HG03175 (cell line): ENCODE measurements around the gene CACNA2D3.

Experiments
- ATAC-seq: cut with Tn5 transposase; IDR thresholded peaks from one replicate; pipeline ENCODE4 v1.9.1; 2021; ENCODE audit warnings: mild to moderate bottlenecking, moderate library complexity; ENCODE audit not compliant: unreplicated experiment

Gene CACNA2D3

DNA sequence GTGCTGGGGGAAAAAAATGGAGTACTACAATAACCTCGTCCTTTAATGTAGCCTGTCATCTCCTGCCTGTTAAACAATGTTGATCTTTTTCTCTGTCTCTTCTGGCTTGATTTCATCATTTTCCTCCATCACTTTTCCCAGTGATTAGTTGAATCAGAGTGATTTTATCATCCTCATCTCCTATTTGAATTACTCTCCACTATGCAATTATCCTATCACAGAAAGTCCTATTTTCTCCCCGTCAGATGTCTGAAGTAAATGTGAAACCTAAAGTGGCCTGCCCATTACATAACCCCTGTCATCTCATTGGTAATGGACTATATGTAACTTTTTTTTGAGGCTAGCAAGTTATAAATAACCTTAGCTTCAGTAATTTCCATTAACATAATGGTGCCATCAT is 201.8 kb downstream of the CACNA2D3 start:
- no peak for ATAC-seq

- no peak for ATAC-seq
These were observed 204.6 kb downstream of the CACNA2D3 start for GRCh38 chr3:54326951-54327350.

- ATAC-seq, result no peak
These were observed 209.0 kb downstream of the CACNA2D3 start for GRCh38 chr3:54331341-54331740.

- ATAC-seq, result no peak
These were observed 215.5 kb downstream of the CACNA2D3 start for GRCh38 chr3:54337846-54338245.

DNA sequence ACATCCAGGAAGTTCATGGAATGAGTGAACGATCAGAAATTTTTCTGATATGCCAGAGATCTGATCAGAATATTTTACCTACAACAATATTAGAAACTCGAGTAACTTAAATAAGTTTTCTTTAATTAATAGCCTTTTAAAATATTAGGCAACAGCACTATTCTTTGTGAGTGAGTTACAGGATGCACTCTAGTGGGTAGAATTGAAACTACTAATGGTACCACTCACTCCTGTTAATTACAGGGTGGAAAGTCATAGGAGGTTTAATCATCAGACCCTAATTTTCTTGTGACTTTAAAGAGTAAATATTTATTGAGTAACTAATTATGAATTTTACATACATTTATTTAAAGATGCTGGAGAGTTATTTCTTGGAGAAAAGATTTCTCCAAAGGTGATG is 217.3 kb downstream of the CACNA2D3 start:
- ATAC-seq, result no peak

- no peak for ATAC-seq
These were observed 219.5 kb downstream of the CACNA2D3 start for GRCh38 chr3:54341811-54342210.

DNA sequence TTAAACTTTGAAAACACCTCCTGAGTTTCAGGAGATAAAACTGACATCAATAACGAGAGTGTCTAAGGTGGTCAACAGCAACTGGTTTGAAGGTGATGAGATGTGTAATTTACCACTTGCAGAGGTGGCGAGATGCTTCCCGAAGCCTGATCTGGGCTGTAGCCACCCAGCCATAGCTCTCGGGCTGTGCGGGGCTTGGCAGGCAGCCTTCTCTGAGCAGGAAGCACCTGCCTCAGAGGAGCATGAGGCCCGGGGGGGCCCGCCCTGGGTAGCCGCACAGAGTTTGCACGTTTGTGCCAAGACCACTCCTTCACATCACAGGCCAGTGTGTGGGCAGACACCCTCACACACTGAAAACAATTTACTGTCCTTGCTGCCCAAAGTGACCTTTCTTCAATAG is 220.3 kb downstream of the CACNA2D3 start:
- ATAC-seq, result no peak

GRCh38 chr3:54343495-54343894 is 221.1 kb downstream of the CACNA2D3 start:
- no peak for ATAC-seq

GRCh38 chr3:54344601-54345231 is 222.4 kb downstream of the CACNA2D3 start:
- ATAC-seq, result no peak

GRCh38 chr3:54345847-54346375 is 223.6 kb downstream of the CACNA2D3 start:
- ATAC-seq, result no peak

DNA sequence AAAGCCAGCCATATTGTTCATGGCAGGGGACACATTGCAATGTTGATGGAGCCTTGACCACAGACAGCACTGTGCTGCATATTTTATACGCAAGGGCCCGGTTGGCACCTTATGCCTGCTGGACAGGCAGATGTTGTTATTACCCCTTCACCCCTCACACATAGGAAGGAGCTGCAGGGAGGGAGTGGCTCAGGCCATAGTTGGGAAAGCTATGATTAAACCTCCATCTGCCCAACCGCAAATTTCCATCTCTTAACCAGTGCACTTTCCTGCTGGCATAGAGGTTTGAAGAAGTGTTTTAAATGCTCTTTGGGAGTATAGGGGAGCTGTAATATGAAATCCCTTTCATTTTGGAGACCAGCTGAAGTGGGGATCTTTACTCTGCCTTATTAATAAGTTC is 224.7 kb downstream of the CACNA2D3 start:
- no peak for ATAC-seq

GRCh38 chr3:54347933-54348332 is 225.6 kb downstream of the CACNA2D3 start:
- no peak for ATAC-seq

- ATAC-seq, result no peak
These were observed 226.9 kb downstream of the CACNA2D3 start for GRCh38 chr3:54349231-54349652.

GRCh38 chr3:54349691-54350090 is 227.3 kb downstream of the CACNA2D3 start:
- no peak for ATAC-seq

GRCh38 chr3:54353546-54353945 is 231.2 kb downstream of the CACNA2D3 start:
- no peak for ATAC-seq

DNA sequence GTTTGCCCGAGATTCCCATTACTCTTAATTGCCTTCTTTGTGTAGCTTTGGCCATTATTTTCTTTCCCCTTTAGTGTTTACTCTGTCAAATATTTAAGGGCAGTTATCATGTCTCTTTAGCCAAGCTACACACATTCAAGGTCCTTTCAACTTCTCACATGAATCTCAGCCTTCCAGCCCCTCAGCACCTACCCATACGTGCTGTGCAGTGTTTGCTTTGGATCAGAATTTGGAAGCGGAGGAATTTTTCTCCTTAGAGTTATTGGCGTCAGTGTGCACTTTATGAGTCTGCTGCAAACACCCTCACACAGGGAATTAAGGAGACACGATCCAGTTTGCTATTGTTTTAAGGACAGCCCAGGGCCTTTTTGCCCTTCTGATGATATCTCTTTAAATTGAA is 231.6 kb downstream of the CACNA2D3 start:
- ATAC-seq, result no peak

GRCh38 chr3:54355800-54356199 is 233.4 kb downstream of the CACNA2D3 start:
- no peak for ATAC-seq

GRCh38 chr3:54356261-54357045 is 234.1 kb downstream of the CACNA2D3 start:
- ATAC-seq, result no peak

DNA sequence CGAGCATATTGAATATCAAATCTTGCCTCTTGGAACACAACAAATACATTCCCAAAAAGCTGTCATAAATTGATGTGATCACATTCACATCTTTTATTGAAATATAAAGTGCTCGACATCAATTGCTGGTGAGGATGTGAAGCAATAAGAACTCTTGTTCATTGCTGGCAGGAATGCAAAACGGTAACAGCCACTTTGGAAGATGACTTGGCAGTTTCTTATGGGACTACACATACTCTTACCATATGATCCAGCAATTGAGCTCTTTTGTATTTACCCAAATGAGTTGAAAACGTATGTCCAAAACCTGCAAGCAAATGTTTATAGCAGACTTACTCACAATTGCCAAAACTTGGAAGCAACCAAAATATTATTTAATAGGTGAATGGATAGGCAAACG is 234.9 kb downstream of the CACNA2D3 start:
- no peak for ATAC-seq

DNA sequence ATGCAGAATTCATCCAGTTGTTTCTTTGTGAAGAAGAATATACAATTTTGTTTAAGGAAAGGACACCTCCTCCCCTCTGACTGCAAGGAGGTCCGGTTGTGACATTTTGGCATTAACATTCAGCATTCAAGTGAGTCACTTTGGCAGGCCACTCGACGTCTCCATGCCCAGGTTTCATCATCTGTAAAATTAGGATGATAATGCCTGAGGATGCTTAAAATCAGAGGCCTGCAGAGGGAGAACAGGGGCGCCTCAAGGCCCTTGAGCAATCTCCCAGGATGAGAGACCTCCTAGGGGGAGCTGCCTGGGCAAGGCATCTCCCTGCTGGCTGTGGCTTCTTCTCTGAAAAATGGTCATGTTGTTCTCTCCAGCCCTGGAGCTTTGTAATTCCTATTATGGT is 236.0 kb downstream of the CACNA2D3 start:
- no peak for ATAC-seq

GRCh38 chr3:54358969-54359694 is 236.8 kb downstream of the CACNA2D3 start:
- no peak for ATAC-seq

DNA sequence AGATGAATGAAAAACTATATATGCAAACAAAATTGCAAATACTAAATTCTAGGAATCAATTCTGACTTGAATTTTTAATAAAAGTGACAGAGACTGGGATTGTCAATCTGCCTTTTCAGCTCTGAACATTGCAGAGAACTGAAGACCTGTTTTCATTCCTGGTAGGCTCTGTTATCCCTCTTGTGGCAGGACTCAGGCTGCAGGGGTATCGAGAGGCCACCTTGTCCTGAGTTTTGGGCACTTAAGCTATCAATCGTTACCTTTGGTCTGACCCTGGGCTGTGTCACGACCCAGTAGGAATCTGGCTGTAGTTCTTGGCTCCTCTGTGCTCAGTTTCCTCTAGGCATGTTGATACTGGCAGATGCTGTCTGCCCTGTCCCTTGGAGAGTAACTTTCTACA is 238.0 kb downstream of the CACNA2D3 start:
- ATAC-seq, result no peak
